ENCODE data around the gene SBF2.

- TF ChIP-seq CTCF (IDR thresholded peaks at IDR 0.05; ENCODE audit: insufficient read depth, low read length) (no peak), REST (IDR thresholded peaks at IDR 0.05; ENCODE audit: insufficient replicate concordance, low read depth) (no peak), POLR2AphosphoS5 (IDR thresholded peaks at IDR 0.05; ENCODE audit: low read depth) (no peak)
These were observed 255.3 kb downstream of the SBF2 start for GRCh38 chr11:10038521-10039302.
